Kidney epithelial cell (primary cell): ENCODE measurements around the gene RGMA. TPM values are rescaled to one million over a fixed set of nuclear protein-coding genes. Genes with fewer than 3 reads are reported as not detected.

ENCODE experiments used
- DNase-seq: peaks from one replicate; pipeline ENCODE4 v3.0.0-alpha.2; 2010; ENCODE audit warnings: low read depth
- H3K27me3 ChIP-seq: 2 replicates; pipeline ENCODE4 v1.6.0; 2011; ENCODE audit warnings: low read length; ENCODE audit not compliant: control insufficient read depth, insufficient read depth
- H3K36me3 ChIP-seq: 2 replicates; pipeline ENCODE4 v1.5.1; 2011; ENCODE audit warnings: low read length; ENCODE audit not compliant: control insufficient read depth, insufficient read depth
- H3K4me3 ChIP-seq: 2 replicates; pipeline ENCODE4 v1.5.1; 2011; ENCODE audit warnings: low read depth, mild to moderate bottlenecking, control low read depth, low read length
- CTCF ChIP-seq: IDR thresholded peaks from 2 replicates; pipeline ENCODE4 v1.5.1; 2011; ENCODE audit warnings: mild to moderate bottlenecking, moderate library complexity, low read length, control low read depth, inconsistent platforms; ENCODE audit not compliant: insufficient read depth, poor library complexity, severe bottlenecking
- total RNA-seq: library from RNA; depleted of rRNA; stranded (reverse); fragments of >200 nt; gene quantifications from 2 replicates; pipeline ENCODE4 v1.2.3, GENCODE V29; 2015

Gene RGMA
- total RNA-seq, 1 donor from 2014 or later = 0.29 TPM

- TF ChIP-seq CTCF = no peak
- no peak for DNase-seq
- Histone ChIP-seq H3K27me3 (peaks cover 37% of the 10 kb centered on the region), H3K4me3 (no peak overlapping the region), H3K36me3 (no peaks in the 10 kb centered on the region)
These were observed 14.4 kb downstream of the RGMA start for GRCh38 chr15:93074599-93074998.

- no peak for DNase-seq
- H3K4me3 ChIP-seq = no peak overlapping the region
- no peak for TF ChIP-seq CTCF
- H3K27me3 ChIP-seq = peaks cover 37% of the 10 kb centered on the region
- no peaks in the 10 kb centered on the region for H3K36me3 ChIP-seq
These were observed 15.5 kb downstream of the RGMA start for GRCh38 chr15:93073465-93073952.

GRCh38 chr15:93072411-93073394 is 16.3 kb downstream of the RGMA start:
- no peaks in the 10 kb centered on the region for H3K36me3 ChIP-seq
- TF ChIP-seq CTCF = no peak
- DNase-seq = no peak
- H3K27me3 ChIP-seq = peaks cover 37% of the 10 kb centered on the region
- peak overlapping the region; percentile 43 for H3K4me3 ChIP-seq

GRCh38 chr15:93072011-93072410 is 17.0 kb downstream of the RGMA start:
- Histone ChIP-seq H3K36me3 (no peaks in the 10 kb centered on the region), H3K27me3 (peaks cover 37% of the 10 kb centered on the region), H3K4me3 (peak overlapping the region; percentile 43)
- no peak for DNase-seq
- no peak for TF ChIP-seq CTCF

- no peak for DNase-seq
- H3K4me3 ChIP-seq = peak overlapping the region; percentile 43
- H3K27me3 ChIP-seq = peaks cover 37% of the 10 kb centered on the region
- no peaks in the 10 kb centered on the region for H3K36me3 ChIP-seq
- TF ChIP-seq CTCF = no peak
These were observed 17.5 kb downstream of the RGMA start for GRCh38 chr15:93071469-93071936.
